Suppressor macrophage treated with lipopolysaccharide for 4 hours (primary cell): Measurements from ENCODE around the gene ARHGAP15.
"Not testable (repeated sequence)": the region's sequence is repeated elsewhere in the genome, so short reads cannot be mapped to it uniquely, and the experiment has no call there.

Experiments used
- DNase-seq: peaks from one replicate; pipeline ENCODE4 v3.0.0-alpha.2; 2020

Gene ARHGAP15

GRCh38 chr2:143499061-143499460, 369.8 kb downstream of the ARHGAP15 start:
- DNase-seq, result no peak

DNA sequence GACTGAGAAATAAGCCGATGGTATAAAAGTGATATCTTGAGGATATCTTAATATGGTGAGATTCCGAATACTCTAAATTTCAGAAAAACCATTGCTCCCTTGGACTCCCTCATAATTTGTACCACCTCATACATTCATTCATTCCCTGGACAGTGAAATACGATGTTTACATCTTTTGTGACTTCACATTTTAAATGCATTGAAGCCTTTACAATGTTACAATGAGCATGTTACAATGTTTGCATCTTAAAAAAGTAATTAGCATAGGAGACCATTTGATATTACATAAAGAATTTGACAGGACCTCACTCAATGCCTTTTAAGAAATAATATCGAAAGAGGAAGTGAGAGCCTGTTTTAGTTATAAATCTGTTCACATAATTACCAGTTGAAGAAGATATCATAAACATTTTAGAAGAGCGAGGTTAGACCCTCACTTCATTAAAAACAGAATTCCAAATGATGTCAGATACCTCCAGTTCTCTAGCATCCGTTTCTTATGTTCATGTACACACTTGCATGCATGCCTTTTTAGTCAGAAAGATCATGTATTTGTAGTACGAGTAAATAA, 372.0 kb downstream of the ARHGAP15 start:
- DNase-seq, result no peak

GRCh38 chr2:143503280-143503679, 374.1 kb downstream of the ARHGAP15 start:
- no peak for DNase-seq

GRCh38 chr2:143504397-143504796, 375.2 kb downstream of the ARHGAP15 start:
- no peak for DNase-seq

GRCh38 chr2:143505542-143505941, 376.3 kb downstream of the ARHGAP15 start:
- DNase-seq, result no peak

GRCh38 chr2:143513081-143513480, 383.9 kb downstream of the ARHGAP15 start:
- peak; percentile 47 for DNase-seq

GRCh38 chr2:143514413-143514812, 385.2 kb downstream of the ARHGAP15 start:
- DNase-seq, result no peak

DNA sequence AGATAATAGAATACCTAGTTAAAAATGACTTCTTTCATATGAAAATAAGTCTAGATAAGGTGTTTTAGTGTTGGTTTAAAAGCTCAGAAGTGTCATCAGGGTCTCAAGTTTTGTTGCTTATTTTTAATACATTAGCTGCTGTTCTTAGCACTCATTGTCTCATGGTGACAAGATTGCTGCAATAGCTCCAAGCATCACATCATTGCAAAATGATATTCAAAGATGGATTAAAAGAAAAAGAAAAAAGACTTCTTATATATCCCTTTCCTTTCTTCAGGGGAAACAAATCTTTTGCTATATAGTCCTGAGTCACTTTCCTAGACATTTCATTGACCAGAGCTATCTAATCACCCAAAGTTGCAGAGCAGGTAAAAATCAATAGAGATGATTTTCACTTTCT, 386.1 kb downstream of the ARHGAP15 start:
- no peak for DNase-seq

GRCh38 chr2:143519521-143519920, 390.3 kb downstream of the ARHGAP15 start:
- DNase-seq, result no peak

GRCh38 chr2:143521396-143521795, 392.2 kb downstream of the ARHGAP15 start:
- DNase-seq, result no peak

DNA sequence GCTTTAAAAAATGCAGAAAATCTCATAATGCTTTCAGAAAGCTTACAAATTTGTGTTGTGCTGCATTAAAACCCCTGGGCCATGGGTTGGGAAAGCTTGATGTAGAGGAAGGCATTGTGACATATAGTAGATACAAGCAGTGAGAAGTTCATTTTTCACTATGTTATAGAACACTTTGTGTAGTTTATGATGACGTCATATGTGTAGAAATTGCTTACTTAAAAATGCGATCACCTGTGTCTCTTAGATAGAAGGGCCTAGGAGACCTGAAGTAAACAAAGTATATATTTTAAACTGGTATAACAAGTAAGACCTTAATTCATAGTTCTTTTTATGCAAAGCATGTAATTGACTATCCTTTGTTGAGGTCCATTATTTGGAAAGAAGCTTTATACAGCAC, 393.5 kb downstream of the ARHGAP15 start:
- DNase-seq, result no peak

DNA sequence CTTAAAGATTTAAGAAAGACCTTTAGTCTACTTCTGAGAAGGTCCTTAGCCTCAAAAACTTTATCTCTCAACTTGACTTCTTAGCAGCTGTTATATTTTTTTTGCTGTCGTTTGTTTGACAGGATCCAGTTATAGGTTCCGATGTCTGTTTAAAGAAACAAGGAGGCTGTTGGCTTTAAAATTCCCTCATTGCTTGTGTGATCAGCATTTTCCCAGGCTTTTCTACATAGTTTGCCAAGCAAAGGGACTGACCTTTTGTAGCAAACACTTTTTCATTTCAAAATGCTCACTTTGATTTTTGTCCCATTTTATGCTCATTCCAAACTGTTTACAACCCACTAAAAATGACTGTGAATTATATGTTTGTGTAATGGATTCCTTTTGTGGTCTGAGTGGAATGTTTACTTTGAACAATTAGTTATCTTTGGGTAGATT, 394.9 kb downstream of the ARHGAP15 start:
- no peak for DNase-seq

GRCh38 chr2:143524559-143525401, 395.6 kb downstream of the ARHGAP15 start:
- no peak for DNase-seq

DNA sequence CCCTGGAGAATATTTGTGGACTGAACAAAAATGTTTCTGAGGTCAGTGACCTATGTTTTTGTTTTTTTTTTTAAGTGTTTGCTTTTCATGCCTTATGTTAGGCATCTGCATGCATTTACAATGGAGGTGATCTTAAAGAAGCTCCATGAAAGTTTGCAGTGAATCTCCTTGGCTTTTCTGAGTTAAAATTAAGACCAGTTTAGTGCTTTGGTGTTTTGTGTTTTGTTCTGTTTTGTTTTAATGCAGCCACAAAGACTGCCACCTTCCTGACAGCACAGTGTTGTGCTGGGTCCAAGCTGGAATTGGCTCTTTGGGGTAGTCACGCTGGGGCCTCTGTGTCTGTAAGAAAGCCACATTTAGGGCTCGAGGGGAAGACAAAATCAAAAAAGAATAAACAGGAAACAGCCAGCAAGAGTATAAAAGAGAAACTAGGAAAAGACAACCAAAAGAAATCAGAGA, 396.2 kb downstream of the ARHGAP15 start:
- no peak for DNase-seq

DNA sequence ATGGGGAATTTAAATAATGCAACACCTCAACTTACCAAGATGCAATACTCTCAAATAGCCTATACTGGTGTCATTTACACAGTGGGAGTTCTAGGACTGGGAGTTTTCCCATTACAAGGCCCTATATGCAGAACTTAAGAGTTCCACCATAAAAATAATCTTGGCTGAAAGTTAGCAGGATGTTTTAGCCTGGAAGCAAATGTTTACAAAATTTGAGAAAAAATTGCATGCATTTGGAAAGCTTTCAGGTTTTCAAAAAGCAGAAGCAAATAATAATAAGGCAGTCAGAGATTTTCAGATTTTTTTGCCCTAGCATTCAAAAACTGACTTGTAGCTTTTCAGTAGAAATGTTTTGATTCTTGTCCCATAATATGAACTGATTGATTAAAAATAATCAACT, 397.3 kb downstream of the ARHGAP15 start:
- DNase-seq, result no peak

- DNase-seq, result no peak
These were observed 398.8 kb downstream of the ARHGAP15 start for GRCh38 chr2:143528021-143528420.

DNA sequence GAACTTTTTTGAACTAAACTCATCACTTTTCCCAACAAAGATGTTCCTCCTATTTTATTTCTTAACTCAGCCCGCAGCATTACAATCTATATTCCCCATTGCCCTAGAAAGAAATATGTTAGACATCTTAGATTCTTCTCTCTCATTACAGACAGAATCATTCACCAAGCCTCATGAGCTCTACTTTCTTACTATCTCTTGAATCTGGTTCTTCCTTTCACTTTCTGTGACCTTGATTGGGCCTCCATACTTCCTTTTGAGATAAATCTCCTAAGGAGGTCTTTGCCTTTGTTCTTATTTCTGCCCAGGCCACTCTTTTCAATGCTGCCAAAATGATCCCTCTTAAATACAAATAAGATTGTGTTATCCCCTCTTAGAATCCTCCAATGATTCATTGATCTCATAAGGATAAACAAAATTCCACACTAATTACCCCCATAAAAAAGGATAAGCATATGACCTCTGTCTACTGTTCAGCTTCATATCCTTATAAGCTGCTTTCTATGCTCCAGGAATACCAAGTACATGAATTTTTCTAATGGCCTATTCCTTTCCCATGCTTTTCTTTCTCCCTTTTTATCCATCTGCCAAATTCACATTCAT, 400.0 kb downstream of the ARHGAP15 start:
- DNase-seq, result no peak

DNA sequence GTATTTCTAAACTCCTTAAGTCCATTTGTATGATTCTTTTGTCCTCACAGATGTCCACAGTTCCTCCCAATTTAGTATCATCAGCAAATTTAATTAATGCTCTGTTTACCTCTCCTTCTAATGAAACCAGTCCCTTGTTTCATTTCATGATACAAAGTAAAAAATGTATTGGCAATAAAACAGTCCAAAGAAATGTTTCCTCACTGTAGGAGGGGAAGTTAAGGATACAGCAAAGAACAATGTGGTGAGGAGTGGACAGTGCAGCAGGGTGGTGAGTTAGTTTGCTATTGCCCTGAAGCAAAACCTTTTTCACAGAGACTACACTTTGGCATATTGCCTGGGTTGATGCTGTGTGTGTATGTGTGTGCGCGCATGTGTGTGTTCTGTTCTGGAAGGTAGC, 401.5 kb downstream of the ARHGAP15 start:
- no peak for DNase-seq

GRCh38 chr2:143532061-143532460, 402.8 kb downstream of the ARHGAP15 start:
- no peak for DNase-seq

- DNase-seq, result no peak
These were observed 404.6 kb downstream of the ARHGAP15 start for GRCh38 chr2:143533846-143534245.

DNA sequence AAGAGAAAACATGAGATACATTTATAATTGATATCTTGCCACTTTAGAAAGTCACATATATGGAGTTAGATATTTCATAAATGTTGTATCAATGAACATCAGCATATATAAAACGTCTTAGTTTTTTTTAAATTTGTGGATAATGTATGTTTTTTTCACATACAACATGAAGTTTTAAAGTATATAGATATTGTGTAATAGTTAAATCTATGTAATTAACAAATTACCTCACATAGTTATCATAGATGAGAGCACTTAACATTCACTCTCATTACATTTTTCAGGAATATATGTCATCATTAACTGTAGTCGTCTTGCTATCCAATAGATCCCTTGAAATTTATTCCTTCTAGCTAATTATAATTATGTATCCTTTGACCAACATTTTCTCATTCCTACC, 406.6 kb downstream of the ARHGAP15 start:
- no peak for DNase-seq

DNA sequence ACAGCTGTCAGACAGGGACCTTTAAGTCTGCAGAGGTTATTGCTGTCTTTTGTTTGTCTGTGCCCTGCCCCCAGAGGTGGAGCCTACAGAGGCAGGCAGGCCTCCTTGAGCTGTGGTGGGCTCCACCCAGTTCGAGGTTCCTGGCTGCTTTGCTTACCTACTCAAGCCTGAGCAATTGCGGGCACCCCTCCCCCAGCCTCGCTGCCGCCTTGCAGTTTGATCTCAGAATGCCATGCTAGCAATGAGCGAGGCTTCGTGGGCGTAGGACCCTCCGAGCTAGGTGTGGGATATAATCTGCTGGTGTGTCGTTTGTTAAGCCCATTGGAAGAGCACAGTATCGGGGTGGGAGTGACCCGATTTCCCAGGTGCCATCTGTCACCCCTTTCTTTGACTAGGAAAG, 412.7 kb downstream of the ARHGAP15 start:
- not testable (repeated sequence) for DNase-seq

GRCh38 chr2:143545059-143545948, 416.1 kb downstream of the ARHGAP15 start:
- DNase-seq, result no peak
